Ovary (tissue), 9 donors: ENCODE data around the gene PDK1. TPM values are rescaled to one million over a fixed set of nuclear protein-coding genes. Genes with fewer than 3 reads are reported as not detected.

Source experiments
- DNase-seq, 5 donors: peaks; one replicate each; pipeline ENCODE4 v3.0.0-alpha.2; 2019 to 2020
- H3K27ac ChIP-seq, 2 donors: fragments of 200-600 bp; one replicate each; pipeline versions ENCODE4 v1.5.1 to v1.8.0; 2019 to 2022
- H3K27me3 ChIP-seq: fragments of 200-600 bp; one replicate; pipeline ENCODE4 v1.8.0; 2022
- H3K36me3 ChIP-seq: fragments of 200-600 bp; sonication (generic); one replicate; pipeline ENCODE4 v1.5.1; 2019
- H3K4me1 ChIP-seq: one replicate; pipeline ENCODE4 v1.8.1; 2013; ENCODE audit warnings: mild to moderate bottlenecking, moderate library complexity; ENCODE audit not compliant: insufficient read depth
- H3K4me3 ChIP-seq: fragments of 200-600 bp; sonication (generic); one replicate; pipeline ENCODE4 v1.5.1; 2017
- H3K9me3 ChIP-seq, 2 donors: fragments of 200-600 bp in 1 of 2; sonication (generic) in 1 of 2; one replicate each; pipeline versions ENCODE4 v1.5.1 to v1.8.1; 2013 to 2019; ENCODE audit warnings: mild to moderate bottlenecking in 1 of 2, moderate library complexity in 1 of 2
- EP300 ChIP-seq: sonication (generic); formaldehyde crosslinking; IDR thresholded peaks from one replicate; pipeline ENCODE4 v1.6.1; 2017; ENCODE audit warnings: antibody characterized with exemption
- POLR2A ChIP-seq: fragments of 450-650 bp; IDR thresholded peaks from one replicate; pipeline ENCODE4 v1.6.1; 2017; ENCODE audit warnings: antibody characterized with exemption, mild to moderate bottlenecking, moderate library complexity
- WGBS, 3 donors: extraction: QIAGEN DNeasy Blood & Tissue Kit in 1 of 3; methylation state at CpG; one replicate each; pipeline versions ENCODE4 v1.1.5 to v1.1.7; 2013 to 2017; 5-methylcytosine and 5-hydroxymethylcytosine counted together
- intact Hi-C, 4 donors: fragments of 100-400 bp; cut with DNase I; formaldehyde crosslinking; loops; one replicate each; pipeline versions ENCODE4 v1.11.0 to v1.15.1; 2022 to 2023
- polyA plus RNA-seq, 2 donors: library from polyadenylated mRNA; stranded (reverse); fragments of 200-250 nt in 1 of 2; fragments of 350-450 nt in 1 of 2; fragmentation: Illumina TruSeq in 1 of 2; extraction: RNeasy Lipid Tissue Mini Kit (QIAGEN cat#74804) in 1 of 2; gene quantifications; one replicate each; pipeline ENCODE4 v1.2.3, GENCODE V29; 2013 to 2014
- total RNA-seq, 7 donors: library from RNA; depleted of rRNA in 2 of 7; stranded (reverse); fragments of >200 nt in 2 of 7; fragmentation: NEBNext Ultra II Directional in 3 of 7; extraction: Animal tissue kit (Norgen Biotek cat#: 25700) in 3 of 7; gene quantifications; one replicate each; pipeline versions ENCODE4 v1.1.0 to v1.2.4, GENCODE V29; 2016 to 2023
- TF ChIP-seq, protein P1 (sequence below), 3 donors: fragments of 450-650 bp in 2 of 3; fragments of 200-600 bp in 1 of 3; IDR thresholded peaks; one replicate each; pipeline versions ENCODE4 v1.5.1 to v1.8.0; 2016 to 2022; ENCODE audit warnings: antibody characterized with exemption in 3 of 3, mild to moderate bottlenecking in 1 of 3
- donor health status: DM: no; HTN: no; CAD: no; lungs with moderate emphysema.
- donor health status: DM: no; HTN: no; CAD: no.
- donor health status: Bipolar disorder and iron deficiency.
- donor health status: DM: yes; HTN: yes; CAD: no.
- donor health status: DM: no; HTN: no; CAD: no.
- donor health status: DM: yes; HTN: yes; CAD: no.

PDK1 gene
- total and polyA plus RNA-seq, 9 donors: 5.1 to 53.0 (median 20.9) TPM

GRCh38 chr2:172562298-172562697 lies 6.4 kb downstream of the PDK1 start:
- no peak overlapping the region for H3K4me3 ChIP-seq
- H3K27me3 ChIP-seq: no peaks in the 10 kb centered on the region
- 93 to 100% (median 97%) methylated on average over 1 of the region's 1 CpG for WGBS, 3 donors
- TF ChIP-seq, protein P1, sequence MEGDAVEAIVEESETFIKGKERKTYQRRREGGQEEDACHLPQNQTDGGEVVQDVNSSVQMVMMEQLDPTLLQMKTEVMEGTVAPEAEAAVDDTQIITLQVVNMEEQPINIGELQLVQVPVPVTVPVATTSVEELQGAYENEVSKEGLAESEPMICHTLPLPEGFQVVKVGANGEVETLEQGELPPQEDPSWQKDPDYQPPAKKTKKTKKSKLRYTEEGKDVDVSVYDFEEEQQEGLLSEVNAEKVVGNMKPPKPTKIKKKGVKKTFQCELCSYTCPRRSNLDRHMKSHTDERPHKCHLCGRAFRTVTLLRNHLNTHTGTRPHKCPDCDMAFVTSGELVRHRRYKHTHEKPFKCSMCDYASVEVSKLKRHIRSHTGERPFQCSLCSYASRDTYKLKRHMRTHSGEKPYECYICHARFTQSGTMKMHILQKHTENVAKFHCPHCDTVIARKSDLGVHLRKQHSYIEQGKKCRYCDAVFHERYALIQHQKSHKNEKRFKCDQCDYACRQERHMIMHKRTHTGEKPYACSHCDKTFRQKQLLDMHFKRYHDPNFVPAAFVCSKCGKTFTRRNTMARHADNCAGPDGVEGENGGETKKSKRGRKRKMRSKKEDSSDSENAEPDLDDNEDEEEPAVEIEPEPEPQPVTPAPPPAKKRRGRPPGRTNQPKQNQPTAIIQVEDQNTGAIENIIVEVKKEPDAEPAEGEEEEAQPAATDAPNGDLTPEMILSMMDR (IDR thresholded peaks at IDR 0.05): no peak
- TF ChIP-seq EP300 (no peak), POLR2A (no peak)
- H3K36me3 ChIP-seq: no peaks in the 10 kb centered on the region
- H3K9me3 ChIP-seq: no peaks in the 10 kb centered on the region
- intact Hi-C loops: no loop called here
- H3K4me1 ChIP-seq: no peaks in the 10 kb centered on the region
- DNase-seq: no peak
- H3K27ac ChIP-seq: no peak overlapping the region

GRCh38 chr2:172564376-172564775 lies 8.5 kb downstream of the PDK1 start:
- 81 to 89% (median 87%) methylated on average over 5 of the region's 5 CpGs for WGBS, 3 donors
- H3K27me3 ChIP-seq: no peaks in the 10 kb centered on the region
- intact Hi-C loops: no loop called here

GRCh38 chr2:172571245-172571644 lies 15.4 kb downstream of the PDK1 start:
- DNase-seq: no peak
- Histone ChIP-seq H3K4me1 (no peaks in the 10 kb centered on the region), H3K27ac (no peak overlapping the region), H3K9me3 (no peaks in the 10 kb centered on the region), H3K36me3 (no peaks in the 10 kb centered on the region), H3K4me3 (no peak overlapping the region), H3K27me3 (no peaks in the 10 kb centered on the region)
- intact Hi-C loops: no loop called here
- TF ChIP-seq EP300 (no peak), POLR2A (no peak)
- TF ChIP-seq, protein P1 (IDR thresholded peaks at IDR 0.05): no peak

More at GRCh38 chr2:172564376-172564775, 8.5 kb downstream of the PDK1 start:
- H3K4me3 ChIP-seq: no peak overlapping the region
- H3K36me3 ChIP-seq: no peaks in the 10 kb centered on the region
- no peaks in the 10 kb centered on the region for H3K4me1 ChIP-seq
- no peak overlapping the region for H3K27ac ChIP-seq
- no peak for DNase-seq
- no peaks in the 10 kb centered on the region for H3K9me3 ChIP-seq
- TF ChIP-seq EP300 (no peak), POLR2A (no peak)
- TF ChIP-seq, protein P1 (IDR thresholded peaks at IDR 0.05): no peak

- WGBS, 3 donors: 92 to 95% (median 92%) methylated on average over 2 of the region's 2 CpGs
- Histone ChIP-seq H3K9me3 (no peaks in the 10 kb centered on the region), H3K36me3 (no peaks in the 10 kb centered on the region), H3K27ac (no peak overlapping the region), H3K4me3 (no peak overlapping the region), H3K27me3 (no peaks in the 10 kb centered on the region), H3K4me1 (no peaks in the 10 kb centered on the region)
- no peak for DNase-seq
- no peak for TF ChIP-seq POLR2A
- no peak for TF ChIP-seq EP300
- TF ChIP-seq, protein P1 (IDR thresholded peaks at IDR 0.05): no peak
- intact Hi-C loops: no loop called here
Observed at GRCh38 chr2:172572981-172573380, 17.1 kb downstream of the PDK1 start.

- TF ChIP-seq, protein P1 (IDR thresholded peaks at IDR 0.05): no peak
- TF ChIP-seq EP300 (no peak), POLR2A (no peak)
- WGBS, 3 donors: 90 to 99% (median 97%) methylated on average over 1 of the region's 1 CpG
- H3K36me3 ChIP-seq: no peaks in the 10 kb centered on the region
- no peak overlapping the region for H3K4me3 ChIP-seq
- intact Hi-C loops: no loop called here
- peaks cover 0 to 3% of the 10 kb centered on the region in 2 donors for H3K9me3 ChIP-seq
- no peak for DNase-seq
- H3K27me3 ChIP-seq: no peaks in the 10 kb centered on the region
- H3K4me1 ChIP-seq: no peaks in the 10 kb centered on the region
- H3K27ac ChIP-seq: no peak overlapping the region
Observed at GRCh38 chr2:172574965-172575364, 19.1 kb downstream of the PDK1 start.
